ENCODE data around the gene MTUS2. TPM values are rescaled to one million over a fixed set of nuclear protein-coding genes. Genes with fewer than 3 reads are reported as not detected.

MTUS2 gene
- total RNA-seq, 1 donor from 2014 or later = not detected

DNA sequence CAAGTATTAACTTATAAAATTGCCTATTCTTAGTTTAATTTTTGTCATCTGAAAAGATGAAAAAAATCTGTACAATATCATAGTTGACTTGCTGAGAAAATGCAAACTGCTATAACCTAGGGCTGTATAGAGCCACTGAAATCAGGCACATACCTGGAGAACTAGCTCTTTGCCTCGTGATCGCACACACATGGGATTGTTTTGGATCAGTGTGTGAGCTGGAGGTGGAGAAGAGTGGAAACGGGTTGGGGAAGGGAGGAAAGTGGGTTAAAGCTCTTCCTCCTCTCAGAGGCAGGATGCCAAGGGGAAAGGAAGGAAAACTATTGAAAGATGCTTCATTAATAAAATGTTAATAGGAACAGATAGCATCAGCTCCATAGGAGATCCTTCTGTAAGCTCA is 2.7 kb downstream of the MTUS2 start:
- H3K27me3 ChIP-seq (ENCODE audit: control insufficient read depth, insufficient read depth, low read length) = peaks cover 7% of the 10 kb centered on the region
- DNase-seq (ENCODE audit: low read depth) (no peak), FAIRE-seq (no peak)
- H3K4me3 ChIP-seq (ENCODE audit: low read depth, low read length) = no peak overlapping the region
- no peaks in the 10 kb centered on the region for H3K36me3 ChIP-seq (ENCODE audit: control insufficient read depth, insufficient read depth, low read length)
- TF ChIP-seq CTCF (IDR thresholded peaks at IDR 0.05; ENCODE audit: insufficient read depth, low read length, severe bottlenecking) = no peak

DNA sequence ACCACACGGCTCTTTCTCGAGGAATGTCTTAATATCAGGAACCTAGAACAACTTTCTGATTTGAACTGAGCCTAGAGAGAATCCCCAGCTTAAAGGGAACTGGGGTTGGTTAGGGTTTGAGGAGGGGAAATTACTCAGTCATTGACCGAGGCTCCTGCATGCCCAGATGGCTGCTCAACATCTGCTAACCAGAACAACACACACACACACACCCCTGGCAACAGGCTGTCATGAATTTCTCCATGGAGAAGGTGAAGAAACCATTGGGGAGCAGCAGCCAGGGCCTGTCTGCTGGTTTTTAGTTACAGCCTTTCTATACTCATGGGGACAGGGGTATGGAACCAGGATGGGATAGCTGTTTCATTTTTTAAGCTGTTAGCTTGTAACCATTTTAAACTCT is 5.2 kb downstream of the MTUS2 start:
- no peak for TF ChIP-seq CTCF (IDR thresholded peaks at IDR 0.05; ENCODE audit: insufficient read depth, low read length, severe bottlenecking)
- FAIRE-seq = peak; percentile 47
- no peaks in the 10 kb centered on the region for H3K36me3 ChIP-seq (ENCODE audit: control insufficient read depth, insufficient read depth, low read length)

DNA sequence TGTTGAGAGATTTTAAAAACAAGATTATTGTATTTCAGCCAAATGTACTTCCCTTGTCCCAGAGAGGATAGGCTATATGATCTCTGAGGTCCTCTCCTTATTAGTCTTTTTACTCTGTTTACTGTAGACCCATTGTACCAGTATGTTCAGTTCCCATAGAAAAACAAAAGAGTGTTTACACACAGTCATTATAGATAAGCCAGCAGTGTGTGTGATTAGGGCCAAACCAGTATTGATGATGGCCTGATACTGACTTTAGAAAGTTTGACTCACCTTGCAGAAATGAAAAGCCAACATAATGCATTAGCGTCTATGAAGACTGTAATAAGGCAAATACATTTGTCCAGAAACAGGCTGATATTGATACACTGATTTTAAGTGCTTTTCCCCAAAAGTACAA is 6.2 kb downstream of the MTUS2 start:
- no peaks in the 10 kb centered on the region for H3K36me3 ChIP-seq (ENCODE audit: control insufficient read depth, insufficient read depth, low read length)
- H3K27me3 ChIP-seq (ENCODE audit: control insufficient read depth, insufficient read depth, low read length) = peaks cover 1% of the 10 kb centered on the region
- TF ChIP-seq CTCF (IDR thresholded peaks at IDR 0.05; ENCODE audit: insufficient read depth, low read length, severe bottlenecking) = no peak
- H3K4me3 ChIP-seq (ENCODE audit: low read depth, low read length) = no peak overlapping the region
- no peak for FAIRE-seq
- no peak for DNase-seq (ENCODE audit: low read depth)

More for the DNA sequence above, 5.2 kb downstream of the MTUS2 start:
- H3K27me3 ChIP-seq (ENCODE audit: control insufficient read depth, insufficient read depth, low read length) = peaks cover 6% of the 10 kb centered on the region
- no peak for DNase-seq (ENCODE audit: low read depth)
- H3K4me3 ChIP-seq (ENCODE audit: low read depth, low read length) = no peak overlapping the region

GRCh38 chr13:28830580-28830979 is 10.4 kb downstream of the MTUS2 start:
- TF ChIP-seq CTCF (IDR thresholded peaks at IDR 0.05; ENCODE audit: insufficient read depth, low read length, severe bottlenecking) = no peak
- no peak for DNase-seq (ENCODE audit: low read depth)
- no peak for FAIRE-seq
- no peak overlapping the region for H3K4me3 ChIP-seq (ENCODE audit: low read depth, low read length)
- H3K36me3 ChIP-seq (ENCODE audit: control insufficient read depth, insufficient read depth, low read length) = no peaks in the 10 kb centered on the region
- H3K27me3 ChIP-seq (ENCODE audit: control insufficient read depth, insufficient read depth, low read length) = no peaks in the 10 kb centered on the region

DNA sequence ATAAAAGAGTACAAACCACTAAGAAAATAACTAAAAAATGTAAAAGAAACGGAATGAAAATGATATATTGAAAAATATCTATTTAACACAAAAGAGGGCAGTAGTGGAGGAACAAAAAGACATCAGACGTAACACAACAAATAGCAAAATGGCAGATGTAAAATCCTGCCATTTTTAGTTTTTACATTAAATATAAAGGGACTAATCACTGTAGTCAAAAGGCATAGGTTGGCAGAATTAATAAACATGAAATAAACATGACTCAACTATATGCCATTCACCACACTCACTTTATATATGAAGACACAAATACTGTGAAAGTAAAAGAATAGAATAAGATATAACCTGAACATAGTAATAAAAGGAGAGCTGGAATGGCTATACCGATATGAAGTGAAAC is 11.0 kb downstream of the MTUS2 start:
- no peak overlapping the region for H3K4me3 ChIP-seq (ENCODE audit: low read depth, low read length)
- H3K27me3 ChIP-seq (ENCODE audit: control insufficient read depth, insufficient read depth, low read length) = no peaks in the 10 kb centered on the region
- FAIRE-seq (no peak), DNase-seq (ENCODE audit: low read depth) (no peak)
- H3K36me3 ChIP-seq (ENCODE audit: control insufficient read depth, insufficient read depth, low read length) = no peaks in the 10 kb centered on the region
- no peak for TF ChIP-seq CTCF (IDR thresholded peaks at IDR 0.05; ENCODE audit: insufficient read depth, low read length, severe bottlenecking)

DNA sequence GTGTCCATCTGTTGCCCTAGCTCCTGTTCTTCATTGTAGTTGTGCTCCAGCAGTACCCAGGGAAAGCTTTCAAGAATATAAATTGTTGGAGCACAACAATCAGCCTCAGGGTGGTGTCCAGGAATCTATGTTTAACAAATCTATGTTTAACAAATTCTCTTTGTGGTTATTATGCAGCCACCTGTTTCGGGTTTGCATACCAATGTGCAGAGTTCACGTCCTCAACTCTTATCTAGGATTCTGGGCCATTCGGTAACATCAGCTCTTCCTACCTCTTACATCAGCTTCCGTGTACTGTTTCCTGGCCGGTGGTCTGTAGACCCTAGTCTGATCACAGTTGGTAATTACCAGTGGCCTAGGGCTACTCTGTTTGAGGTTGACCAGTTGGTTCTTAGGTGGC is 17.0 kb downstream of the MTUS2 start:
- Histone ChIP-seq H3K4me3 (ENCODE audit: low read depth, low read length) (no peak overlapping the region), H3K36me3 (ENCODE audit: control insufficient read depth, insufficient read depth, low read length) (no peaks in the 10 kb centered on the region), H3K27me3 (ENCODE audit: control insufficient read depth, insufficient read depth, low read length) (no peaks in the 10 kb centered on the region)
- TF ChIP-seq CTCF (IDR thresholded peaks at IDR 0.05; ENCODE audit: insufficient read depth, low read length, severe bottlenecking) = no peak
- no peak for FAIRE-seq
- no peak for DNase-seq (ENCODE audit: low read depth)

Measured in bronchial epithelial cell (primary cell).